GM21526 (cell line): ENCODE measurements around the gene CREB3L2.

ENCODE experiments used
- ATAC-seq: cut with Tn5 transposase; IDR thresholded peaks from one replicate; pipeline ENCODE4 v1.9.1; 2021; ENCODE audit warnings: moderate library complexity; ENCODE audit not compliant: unreplicated experiment, low FRiP score

Gene CREB3L2

DNA sequence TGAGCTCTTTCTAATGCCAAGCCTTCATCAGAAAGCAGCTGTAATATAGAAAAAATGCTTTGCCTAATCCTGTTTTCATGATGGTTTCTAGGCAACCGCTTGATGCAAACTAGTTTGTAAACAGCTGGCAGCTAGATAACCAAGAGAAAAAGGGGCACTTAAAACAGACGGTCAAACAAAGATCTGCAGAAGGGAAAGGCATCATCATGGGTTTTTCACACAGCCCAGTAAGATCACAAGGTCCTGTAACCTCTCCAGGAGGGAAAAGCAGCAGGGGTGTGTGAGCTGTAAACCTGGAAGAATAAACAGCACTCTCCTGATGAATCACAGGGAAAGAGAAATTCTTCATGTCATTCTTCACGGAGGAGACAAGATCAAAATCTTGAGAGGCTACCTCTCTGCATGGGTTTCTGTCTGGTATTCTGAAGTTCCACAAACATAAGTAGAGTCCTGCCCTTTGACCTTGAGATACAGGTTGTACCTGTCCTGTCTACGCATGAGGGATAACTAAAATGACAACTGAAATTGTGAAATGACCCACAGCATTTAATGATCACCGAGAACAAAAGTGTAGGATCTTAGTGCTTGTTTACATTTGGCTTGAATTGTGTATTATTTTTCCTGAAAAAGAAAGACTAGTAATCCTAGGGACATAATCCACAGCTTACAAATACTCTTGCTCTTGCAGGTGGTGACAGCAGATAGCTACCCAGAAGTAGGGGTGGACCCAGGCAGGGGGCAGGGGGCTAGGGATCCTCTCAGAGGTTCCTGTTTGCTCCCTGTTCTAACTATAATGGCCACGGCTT, 48.0 kb downstream of the CREB3L2 start:
- no peak for ATAC-seq

DNA sequence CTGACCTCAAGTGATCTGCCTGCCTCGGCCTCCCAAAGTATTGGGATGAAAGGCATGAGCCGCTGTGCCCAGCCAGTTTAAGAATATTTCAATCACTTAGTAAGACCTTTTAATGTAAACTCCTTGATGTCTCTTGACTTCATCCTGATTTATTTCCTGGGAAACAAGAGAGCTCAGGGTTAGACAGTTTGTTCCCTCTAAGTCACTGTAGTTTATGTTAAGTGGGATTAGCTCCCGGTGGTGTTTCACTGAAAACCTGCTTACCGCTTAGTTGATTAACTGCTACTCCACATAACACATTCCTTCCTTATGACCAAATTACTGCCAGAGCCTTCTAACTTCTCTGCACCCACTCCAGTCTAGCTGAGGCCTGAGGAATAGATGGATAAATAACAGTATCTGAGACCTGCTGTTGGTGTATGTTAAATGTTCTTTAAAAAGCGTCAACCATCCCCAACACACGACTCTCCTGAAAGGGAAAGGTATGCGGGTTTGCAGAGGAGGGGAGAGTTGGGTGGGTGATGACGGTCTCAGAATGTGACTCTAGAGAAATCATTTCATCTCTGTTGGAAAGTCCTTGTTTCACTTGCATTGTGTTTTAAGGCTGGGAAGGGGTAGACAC, 48.7 kb downstream of the CREB3L2 start:
- no peak for ATAC-seq

GRCh38 chr7:137952426-137952805, 49.5 kb downstream of the CREB3L2 start:
- ATAC-seq = no peak

- no peak for ATAC-seq
Measured at GRCh38 chr7:137951700-137952425, 50.0 kb downstream of the CREB3L2 start.

DNA sequence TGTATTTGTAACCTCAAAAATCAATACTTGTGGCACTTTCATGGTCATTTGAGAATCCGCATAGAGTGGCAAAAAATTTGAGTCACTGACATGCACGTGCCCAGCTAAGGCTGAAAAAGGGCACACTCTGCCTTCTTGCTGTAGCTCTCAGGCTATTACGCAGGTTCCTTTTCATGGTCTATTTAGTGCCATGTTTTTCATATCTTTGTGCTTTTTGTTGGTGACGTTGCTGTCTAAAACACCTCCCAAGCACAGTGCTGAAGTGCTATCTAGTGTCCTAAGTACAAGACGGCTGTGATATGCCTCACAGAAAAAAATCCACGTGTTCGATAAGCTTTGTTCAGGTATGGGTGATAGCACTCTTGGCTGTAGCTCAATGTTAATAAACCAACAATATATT, 50.9 kb downstream of the CREB3L2 start:
- ATAC-seq = no peak

- no peak for ATAC-seq
Measured at GRCh38 chr7:137950263-137950621, 51.6 kb downstream of the CREB3L2 start.

DNA sequence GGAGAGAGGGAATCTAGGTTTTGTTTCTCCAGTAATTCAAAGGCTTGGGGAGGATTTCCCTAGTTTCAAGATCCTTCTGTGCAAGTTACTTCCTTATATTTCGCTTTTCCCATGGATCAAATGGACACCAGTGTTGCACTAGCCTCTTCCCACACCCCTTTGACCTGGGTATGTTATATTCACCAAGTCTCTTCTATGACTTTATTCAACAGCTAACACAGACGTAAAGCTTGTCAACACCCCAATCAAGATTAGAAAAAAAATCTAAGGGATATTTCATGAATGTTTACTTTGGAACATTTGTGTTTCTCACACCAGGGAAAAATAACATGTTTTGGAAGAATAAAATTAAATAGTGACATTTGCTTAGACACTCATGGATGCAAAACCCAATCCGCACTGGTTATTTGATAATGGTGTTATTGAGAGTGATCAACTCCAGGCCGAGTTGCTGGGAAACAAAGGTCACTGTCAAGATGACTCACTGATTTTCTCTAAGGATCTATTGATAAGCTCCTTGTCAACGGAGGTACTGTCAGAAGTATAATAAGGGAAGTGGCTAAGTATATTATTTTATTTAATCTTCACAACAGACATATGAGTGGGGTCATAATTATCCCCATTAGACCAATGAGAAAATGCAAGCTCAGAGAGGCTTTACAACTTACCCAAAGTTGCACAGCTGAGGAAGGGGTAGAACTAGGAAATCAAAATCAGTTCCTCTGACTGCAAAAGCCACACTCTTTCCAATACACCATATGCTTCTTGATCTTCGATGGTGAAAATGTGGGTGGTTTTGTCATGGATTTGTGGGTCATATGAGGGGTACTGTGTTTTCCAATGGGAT, 52.2 kb downstream of the CREB3L2 start:
- ATAC-seq = no peak

- no peak for ATAC-seq
Measured at GRCh38 chr7:137948845-137949330, 53.0 kb downstream of the CREB3L2 start.

DNA sequence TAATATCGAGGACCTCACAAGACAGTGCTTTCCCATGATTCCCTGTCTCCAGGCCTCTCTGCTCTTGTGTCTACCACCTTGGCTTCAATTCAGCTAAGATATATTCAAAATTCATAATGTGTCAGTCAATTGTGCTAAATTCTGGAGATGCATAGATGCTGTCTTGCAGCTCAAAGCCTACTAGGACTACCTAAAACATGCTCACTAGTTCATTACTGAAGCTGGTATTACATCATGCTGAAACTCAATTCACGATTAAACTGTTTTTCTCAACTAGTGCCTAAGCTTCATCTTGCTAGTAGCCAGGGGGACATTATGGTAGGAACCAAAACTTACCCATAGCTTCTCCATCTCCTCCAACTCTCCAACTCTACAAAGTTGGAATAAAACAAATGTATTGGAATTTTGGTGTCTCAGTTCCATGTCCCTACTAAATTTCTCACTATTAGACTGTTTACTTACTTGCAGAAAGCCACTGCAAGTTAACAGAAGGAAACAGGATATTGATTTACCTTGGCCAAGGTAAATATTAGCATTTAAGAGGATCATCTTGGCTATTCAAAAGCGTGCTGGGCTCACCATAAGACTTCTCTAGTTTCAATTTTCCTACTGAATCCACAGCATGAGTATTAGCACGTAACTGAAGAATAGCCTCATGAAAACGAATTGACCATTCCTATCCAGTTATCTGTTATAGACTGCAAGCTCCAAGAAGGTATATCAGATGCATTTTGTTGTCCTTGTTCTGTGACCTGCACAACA, 53.6 kb downstream of the CREB3L2 start:
- ATAC-seq = no peak

DNA sequence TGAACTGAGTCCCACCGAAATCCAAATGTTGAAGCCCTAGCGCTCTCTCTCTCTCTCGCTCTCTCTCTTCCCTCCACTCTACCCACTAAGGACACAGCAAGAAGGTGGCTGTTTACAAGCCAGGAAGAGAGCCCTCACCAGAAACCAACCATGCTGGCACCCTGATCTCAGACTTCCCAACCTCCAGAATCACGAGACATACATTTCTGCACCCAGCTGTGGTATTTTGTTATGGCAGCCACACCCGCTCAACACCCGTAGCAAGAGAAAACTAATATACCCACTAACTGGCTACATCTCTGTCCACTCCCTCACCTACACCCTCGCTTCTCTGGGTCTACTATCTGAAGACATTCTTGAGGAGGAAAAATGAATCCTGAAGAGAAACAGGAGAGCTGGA, 54.8 kb downstream of the CREB3L2 start:
- no peak for ATAC-seq

DNA sequence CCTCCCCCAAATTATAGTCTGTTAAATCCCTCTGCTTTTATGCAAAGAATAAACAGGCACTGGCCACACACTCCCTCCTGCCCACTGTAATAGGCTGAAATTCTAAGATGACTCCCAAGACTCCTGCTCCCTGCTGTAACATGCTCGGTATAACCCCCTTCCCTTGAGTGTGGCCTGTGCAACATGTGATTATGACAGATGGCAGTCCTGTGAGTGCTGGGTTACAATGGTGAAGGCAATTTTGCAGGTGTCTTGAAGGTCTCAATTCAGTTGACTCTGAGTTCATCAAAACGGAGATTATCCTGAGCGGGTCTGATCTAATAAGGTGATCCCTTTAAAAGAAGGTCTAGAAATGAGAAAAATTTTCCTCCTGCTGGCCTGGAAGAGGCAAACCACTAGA, 55.9 kb downstream of the CREB3L2 start:
- no peak for ATAC-seq

- no peak for ATAC-seq
Measured at GRCh38 chr7:137944168-137944567, 57.7 kb downstream of the CREB3L2 start.

GRCh38 chr7:137943132-137943551, 58.7 kb downstream of the CREB3L2 start:
- no peak for ATAC-seq

- no peak for ATAC-seq
Measured at GRCh38 chr7:137942484-137943115, 59.3 kb downstream of the CREB3L2 start.

DNA sequence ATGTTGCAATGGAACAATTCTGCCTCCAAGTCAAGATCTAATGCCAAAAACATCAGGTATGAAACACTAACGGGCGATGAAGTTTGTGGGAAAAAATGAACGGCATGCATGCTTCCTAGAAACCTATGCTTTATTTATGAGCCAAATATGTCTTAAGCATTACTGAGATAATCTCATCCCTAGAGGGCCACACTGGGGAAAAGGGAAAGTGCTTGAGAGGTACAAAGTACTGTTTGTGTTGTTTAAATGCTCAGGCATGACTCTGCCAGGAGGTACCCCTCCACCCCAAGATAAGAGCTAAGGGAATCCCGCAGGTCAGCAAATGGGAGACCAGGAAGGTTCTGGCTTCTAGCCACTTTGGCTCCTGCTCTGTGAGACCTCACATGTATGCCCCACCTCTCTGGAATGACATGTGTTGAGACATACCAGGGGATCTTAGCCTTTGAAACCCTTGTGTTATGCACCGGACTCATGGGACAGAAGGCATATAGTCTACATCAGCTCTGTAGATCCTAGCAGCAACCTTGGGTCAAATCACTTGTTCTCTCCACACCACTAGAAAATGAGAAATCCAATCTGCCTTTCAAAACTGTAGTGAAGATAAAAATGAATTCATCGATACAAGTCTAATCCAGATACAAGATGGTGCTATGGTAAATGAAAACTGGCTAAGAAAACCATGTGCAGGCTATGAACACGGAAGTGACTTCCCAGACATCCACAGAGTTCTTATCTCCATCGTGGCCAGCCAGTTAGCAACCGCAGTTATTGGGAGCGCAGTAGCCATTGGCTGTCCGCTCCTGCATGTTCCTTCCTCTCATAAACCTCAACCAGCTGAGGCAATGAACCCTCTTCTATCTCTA, 61.0 kb downstream of the CREB3L2 start:
- no peak for ATAC-seq

- no peak for ATAC-seq
Measured at GRCh38 chr7:137940218-137940617, 61.7 kb downstream of the CREB3L2 start.

GRCh38 chr7:137937202-137937560, 64.7 kb downstream of the CREB3L2 start:
- ATAC-seq = no peak

- ATAC-seq = no peak
Measured at GRCh38 chr7:137936509-137937201, 65.2 kb downstream of the CREB3L2 start.
